HG02884 (cell line): ENCODE results near the gene ADSS1.

Experiments used
- ATAC-seq: cut with Tn5 transposase; IDR thresholded peaks from one replicate; pipeline ENCODE4 v1.9.1; 2021; ENCODE audit warnings: mild to moderate bottlenecking, moderate library complexity; ENCODE audit not compliant: unreplicated experiment

The ADSS1 gene

DNA sequence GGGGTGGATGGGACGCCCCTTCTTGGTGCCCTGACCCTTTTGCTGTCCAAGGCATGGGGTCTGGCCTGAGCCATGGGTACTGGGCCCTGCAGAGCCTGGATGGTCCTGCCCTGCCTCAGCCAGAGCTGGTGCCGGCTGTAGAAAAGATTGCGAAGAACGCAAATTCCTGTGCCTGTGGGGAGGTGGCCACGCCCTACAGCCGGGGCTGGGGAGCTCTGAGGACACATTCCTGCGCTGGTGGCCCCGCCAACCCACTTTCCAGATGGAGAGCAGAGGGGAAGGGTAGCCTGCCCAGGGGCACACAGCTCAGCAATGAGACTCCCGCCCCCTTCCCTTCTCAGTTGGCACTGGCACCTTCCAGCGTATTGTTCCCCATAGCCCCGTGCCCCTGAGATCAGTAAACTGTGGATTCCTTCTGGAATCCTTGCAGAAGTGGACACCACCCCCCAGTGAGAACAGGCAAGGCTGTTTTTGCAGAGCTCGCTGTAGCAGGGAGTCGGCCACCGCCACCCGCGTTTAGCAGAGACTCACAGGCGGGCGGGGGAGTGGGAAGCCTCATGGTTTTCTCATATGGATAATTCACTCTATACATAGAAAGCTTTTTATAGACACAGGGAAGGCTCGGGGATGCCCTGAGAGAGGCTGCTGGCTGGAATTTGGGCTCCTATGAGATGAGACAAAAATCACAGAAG lies 26.0 kb upstream of the ADSS1 start:
- no peak for ATAC-seq

DNA sequence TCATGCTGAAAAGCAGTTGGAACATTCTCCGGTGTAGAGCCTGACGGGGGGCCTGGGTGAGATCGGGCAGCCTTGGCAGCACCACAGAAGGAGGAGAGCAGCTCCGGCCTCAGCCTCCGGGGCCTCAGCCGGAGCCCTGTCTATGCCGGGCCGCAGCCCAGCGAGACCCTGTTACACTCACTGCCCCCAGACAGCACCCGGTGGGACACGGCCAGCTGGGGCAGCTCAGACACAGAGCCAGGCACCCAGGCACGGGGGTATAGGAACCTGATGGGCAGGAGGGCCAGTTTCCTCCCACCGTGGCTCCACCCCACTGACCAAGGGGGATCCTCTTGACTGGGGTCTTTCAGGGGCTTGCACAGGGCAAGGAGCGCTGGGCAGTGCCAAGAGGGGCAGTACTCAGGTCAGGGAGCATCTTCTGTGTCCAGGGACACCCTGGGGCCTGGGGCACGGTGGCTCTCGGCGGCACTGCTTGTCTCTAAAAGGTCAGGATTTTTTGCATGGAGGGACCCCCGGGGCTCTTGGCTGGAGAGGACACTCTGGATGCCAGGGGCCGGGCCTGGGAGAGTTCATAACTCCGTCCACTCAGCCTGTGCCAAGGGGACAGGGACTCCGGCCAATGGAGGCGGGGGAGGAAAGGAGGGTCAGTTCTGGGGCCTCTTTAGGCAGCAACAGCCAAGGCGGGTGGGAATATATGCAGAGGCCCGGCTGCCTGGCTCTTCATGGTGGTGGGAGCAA lies 25.2 kb upstream of the ADSS1 start:
- ATAC-seq: no peak

DNA sequence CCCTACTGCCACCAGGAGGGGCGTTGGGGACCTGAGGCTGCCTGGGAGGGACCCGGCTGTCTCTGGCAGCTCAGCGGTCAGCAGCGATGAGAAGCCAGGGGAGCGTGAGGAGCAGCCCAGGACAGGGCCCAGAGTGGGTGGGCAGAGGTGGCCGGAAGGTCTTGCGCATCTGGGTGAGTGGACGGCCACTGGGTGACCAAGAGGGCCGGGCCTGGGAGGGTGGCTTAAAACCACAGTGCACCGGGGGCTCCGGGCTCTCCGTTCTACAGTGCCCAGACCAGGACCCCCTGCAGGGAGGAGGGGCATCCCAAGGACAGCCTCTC lies 24.6 kb upstream of the ADSS1 start:
- no peak for ATAC-seq

DNA sequence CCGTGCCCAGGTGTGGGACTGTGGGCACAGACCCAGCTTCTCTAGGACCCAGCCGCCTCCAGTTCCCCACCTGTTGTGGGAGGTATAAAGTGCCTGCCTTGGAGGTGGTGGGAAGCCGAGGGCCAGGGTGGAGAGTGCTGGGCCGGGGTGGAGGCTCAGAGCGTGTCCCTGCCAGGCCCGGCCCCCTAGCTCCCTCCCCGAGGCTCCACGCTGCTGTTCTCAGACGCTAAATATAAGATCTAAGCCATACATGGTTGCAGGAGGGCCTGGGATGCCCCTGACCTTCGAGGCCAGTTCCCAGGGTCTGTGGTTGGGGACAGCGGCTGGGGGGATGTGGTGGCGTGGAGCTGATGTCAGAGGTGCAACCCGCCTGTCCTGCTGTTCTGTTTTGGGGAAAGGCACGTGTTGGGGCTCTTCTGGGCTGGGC lies 23.8 kb upstream of the ADSS1 start:
- no peak for ATAC-seq

DNA sequence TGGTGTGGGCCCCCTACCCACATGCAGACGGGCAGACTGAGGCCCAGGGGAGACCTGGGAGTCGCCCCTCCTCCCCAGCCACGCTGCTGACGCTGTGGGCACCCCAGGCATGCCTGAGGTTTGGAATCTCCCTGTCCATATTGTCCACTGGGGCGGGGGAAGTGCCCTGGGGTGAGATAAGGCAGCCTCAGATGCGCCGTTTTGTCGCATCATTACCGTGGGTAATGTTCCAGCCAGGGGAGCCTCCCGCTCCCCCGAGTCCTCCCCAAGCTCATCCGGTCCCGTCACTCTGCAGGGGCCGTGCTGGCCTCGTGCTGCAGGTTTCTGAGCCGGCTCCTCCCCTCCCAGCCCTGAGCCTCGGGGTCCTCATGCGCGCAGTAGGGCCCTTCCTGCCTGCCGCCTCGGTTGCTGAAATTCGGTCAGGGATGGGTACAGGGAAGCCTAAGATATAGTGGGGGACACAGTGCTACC lies 23.2 kb upstream of the ADSS1 start:
- no peak for ATAC-seq

DNA sequence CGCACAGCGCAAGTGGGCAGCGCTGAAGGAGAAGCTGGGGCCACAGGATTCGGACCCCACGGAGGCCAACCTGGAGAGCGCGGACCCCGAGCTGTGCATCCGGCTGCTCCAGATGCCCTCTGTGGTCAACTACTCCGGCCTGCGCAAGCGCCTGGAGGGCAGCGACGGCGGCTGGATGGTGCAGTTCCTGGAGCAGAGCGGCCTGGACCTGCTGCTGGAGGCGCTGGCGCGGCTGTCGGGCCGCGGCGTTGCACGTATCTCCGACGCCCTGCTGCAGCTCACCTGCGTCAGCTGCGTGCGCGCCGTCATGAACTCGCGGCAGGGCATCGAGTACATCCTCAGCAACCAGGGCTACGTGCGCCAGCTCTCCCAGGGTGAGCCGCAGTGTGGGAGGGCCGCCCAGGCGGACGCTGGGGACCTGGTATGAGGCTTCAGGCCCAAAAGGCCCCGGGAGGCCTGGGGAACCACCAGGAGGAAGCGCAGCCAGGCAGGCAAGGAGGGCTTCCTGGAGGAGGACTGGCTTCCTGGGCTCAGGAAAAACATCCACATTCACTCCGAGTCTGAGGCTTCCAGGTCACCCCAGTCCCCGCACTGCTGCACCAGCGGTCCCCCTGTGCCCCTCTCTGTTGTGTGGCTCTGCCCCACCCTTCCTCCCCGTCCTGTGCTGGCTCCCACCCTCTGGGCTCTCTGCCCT lies 22.5 kb upstream of the ADSS1 start:
- ATAC-seq: no peak

DNA sequence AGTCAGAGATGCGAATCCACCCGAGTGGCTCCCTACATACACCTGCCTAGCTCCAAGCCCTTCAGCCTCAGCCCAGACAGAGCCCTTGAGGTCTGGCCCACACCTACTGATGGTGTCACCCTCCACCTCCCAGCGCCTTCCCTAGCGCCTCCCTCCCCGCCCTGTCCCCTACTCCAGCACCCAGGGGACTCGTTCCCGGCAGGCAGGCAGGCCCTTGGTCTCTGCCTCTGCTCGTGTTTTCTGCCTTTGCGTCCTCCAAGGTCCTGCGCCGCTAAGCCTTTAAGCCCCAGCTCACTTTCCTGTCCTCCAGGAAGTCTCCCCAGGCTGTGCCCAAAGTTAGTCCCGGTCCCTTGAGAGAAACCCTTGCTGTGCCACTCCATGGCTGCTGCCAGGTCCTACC lies 21.9 kb upstream of the ADSS1 start:
- ATAC-seq: no peak

DNA sequence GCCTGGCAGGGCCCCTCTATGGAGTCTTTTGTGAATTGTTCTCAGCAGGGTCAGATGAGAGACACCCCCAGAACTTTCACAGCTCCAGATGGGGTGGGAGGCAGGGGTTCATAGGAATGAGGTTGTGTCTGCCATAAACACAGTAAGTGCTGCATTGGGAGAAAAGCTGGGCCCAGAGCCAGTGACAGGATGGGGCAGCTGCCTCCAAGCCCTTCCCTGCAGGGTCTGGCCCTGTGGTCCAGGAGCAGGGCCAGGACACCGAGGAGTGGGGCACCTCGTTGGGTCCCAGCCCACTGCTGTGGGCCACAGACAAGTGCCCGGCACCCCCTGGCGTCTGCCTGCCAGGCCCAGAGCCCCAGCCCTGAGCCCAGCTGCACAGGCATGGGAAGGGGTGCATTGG lies 21.4 kb upstream of the ADSS1 start:
- no peak for ATAC-seq

DNA sequence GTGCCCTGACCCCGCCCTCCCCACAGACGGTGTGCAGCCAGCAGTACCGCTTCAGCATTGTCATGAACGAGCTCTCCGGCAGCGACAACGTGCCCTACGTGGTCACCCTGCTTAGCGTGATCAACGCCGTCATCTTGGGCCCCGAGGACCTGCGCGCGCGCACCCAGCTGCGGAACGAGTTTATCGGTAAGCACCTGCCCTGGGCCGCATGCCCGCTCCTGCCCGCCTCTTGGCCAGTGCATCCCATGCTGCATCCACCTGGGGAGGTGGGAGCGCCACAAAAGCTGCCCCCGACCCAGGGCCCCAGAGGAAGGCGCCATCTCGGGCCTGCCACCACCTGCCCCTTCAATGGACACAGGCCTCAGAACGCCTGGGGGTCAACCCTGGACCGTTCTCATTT lies 20.8 kb upstream of the ADSS1 start:
- ATAC-seq: no peak

DNA sequence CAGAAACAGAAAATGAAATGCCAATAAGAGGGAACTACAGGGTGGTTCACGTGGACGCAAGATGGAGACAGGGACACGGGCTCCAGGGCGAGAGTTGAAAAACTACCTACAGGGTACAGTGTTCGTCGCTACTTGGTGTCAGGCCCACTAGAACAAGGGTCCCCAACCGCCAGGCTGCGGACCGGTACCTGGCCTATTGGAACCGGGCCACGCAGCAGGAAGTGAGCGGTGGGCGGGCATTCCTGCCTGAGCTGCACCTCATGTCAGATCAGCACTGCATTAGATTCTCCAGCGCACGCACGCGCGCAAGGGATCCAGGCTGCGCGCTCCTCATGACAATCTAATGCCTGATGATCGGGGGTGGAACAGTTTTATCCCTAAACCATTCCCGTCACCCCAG lies 19.8 kb upstream of the ADSS1 start:
- no peak for ATAC-seq

DNA sequence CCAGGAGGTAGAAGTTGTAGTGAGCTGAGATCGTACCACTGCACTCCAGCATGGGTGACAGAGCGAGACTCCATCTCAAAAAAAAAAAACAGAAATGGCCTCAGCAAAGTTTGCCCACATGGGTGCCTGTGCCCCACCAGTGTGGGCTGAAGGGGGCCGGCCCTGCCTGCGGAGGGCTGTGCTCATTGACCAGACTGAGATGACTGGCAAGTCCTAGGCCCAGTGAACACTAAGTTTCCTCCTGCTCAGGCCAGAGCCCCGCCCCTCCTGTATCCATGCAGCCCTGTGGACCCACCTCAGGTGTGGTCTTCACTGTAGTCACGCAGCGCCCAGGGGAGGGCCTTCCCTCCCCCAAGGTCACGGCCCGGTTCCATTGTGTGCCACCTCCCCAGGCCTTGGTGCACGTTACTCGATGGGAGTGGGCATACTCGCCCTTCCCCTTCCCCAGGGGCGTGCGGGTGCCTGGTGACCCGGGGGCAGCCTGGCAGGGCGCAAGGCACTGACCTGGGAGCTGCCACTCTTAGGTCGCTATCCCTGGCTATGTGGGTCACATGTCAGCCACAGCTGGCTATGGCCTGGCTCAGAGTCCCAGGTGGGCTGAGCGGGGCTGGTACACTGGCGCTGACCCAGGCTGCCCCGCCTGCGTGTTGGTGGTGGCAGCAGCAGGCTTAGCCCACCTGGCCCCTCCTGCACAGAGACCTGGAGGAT lies 18.5 kb upstream of the ADSS1 start:
- ATAC-seq: no peak

DNA sequence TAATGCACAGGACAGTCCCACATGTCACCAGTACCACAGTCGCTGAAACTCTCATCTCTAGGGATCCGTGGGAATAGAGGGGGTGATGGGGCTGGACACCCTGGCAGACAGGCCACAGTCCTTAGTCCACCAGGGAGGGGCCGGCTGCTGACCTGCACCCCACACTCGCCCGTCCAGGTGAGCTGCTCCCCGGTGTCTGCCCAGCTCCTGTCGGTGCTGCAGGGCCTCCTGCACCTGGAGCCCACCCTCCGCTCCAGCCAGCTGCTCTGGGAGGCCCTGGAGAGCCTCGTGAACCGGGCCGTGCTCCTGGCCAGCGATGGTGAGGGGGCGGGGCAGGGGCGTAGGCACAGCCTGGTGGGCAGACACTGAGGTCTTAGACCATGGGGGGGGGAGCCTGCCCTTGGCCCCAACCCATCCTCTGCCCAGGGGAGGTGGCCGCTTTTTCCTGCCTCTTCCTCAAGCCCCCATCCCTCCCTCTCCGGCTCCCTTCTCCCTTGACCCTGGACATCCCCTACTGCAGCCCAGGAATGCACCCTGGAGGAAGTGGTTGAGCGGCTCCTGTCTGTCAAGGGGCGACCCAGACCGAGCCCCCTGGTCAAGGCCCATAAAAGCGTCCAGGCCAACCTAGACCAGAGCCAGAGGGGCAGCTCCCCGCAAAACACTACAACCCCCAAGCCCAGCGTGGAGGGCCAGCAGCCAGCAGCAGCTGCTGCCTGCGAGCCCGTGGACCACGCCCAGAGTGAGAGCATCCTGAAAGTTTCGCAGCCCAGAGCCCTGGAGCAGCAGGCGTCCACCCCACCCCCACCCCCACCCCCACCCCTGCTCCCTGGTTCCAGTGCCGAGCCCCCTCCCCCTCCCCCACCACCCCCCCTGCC lies 17.1 kb upstream of the ADSS1 start:
- no peak for ATAC-seq

DNA sequence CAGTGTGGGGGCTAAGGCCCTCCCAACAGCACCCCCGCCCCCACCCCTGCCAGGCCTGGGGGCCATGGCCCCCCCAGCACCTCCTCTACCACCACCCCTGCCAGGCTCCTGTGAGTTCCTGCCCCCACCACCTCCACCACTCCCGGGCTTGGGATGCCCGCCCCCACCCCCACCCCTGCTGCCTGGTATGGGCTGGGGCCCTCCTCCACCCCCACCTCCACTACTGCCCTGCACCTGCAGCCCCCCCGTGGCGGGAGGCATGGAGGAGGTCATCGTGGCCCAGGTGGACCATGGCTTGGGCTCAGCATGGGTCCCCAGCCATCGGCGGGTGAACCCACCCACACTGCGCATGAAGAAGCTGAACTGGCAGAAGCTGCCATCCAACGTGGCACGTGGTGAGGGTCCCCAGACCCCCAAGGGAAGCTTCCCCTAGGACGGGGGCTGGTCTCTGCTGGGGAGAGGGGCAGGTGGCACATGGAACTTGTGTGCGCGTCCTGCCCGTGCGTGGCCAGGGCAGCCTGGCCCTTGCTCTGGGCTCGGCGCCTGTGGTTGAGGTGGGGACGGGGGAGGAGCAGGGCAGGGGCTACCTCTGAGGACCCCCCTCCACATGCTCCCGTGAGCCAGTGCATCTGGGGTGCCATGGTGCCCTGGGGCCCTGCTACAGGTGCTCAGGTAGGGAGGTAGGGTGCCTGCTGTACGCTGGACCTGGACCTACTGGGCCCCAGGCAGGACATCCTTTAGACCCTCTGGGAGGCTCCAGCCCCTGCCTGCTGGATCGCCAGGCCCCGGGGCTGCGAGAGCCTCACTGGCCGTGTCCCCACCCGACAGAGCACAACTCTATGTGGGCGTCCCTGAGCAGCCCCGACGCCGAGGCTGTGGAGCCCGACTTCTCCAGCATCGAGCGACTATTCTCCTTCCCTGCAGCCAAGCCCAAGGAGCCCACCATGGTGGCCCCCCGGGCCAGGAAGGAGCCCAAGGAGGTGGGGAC lies 16.1 kb upstream of the ADSS1 start:
- no peak for ATAC-seq

DNA sequence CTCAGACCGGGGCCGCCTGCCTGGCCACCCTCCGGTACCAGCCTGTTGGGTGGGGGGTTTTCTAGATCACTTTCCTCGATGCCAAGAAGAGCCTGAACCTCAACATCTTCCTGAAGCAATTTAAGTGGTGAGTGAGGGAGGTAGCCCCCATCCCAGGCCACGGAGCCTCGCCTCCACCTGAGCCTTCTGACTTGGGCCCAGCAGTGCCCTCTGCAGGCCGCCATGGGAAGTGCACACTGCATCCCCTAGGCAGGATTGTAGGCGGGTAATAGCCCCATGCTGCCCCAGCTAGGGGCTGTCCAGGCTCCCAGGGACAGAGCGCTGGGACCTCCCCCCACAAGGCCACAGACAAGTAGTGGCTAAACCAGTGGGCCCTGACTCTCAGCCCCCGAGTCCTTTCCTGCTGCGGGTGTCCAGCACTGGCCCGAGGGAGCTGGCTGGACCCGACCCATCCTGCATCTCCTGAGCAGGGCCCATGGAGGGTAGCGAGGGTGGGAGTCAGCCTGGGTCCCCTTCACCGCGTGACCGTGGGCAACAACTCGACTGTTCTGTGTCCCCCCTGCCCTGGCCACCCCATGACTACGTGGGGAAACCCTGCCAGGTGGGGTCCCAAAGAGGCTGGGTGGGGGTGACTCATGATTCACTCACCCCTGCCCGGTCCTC lies 15.3 kb upstream of the ADSS1 start:
- no peak for ATAC-seq

DNA sequence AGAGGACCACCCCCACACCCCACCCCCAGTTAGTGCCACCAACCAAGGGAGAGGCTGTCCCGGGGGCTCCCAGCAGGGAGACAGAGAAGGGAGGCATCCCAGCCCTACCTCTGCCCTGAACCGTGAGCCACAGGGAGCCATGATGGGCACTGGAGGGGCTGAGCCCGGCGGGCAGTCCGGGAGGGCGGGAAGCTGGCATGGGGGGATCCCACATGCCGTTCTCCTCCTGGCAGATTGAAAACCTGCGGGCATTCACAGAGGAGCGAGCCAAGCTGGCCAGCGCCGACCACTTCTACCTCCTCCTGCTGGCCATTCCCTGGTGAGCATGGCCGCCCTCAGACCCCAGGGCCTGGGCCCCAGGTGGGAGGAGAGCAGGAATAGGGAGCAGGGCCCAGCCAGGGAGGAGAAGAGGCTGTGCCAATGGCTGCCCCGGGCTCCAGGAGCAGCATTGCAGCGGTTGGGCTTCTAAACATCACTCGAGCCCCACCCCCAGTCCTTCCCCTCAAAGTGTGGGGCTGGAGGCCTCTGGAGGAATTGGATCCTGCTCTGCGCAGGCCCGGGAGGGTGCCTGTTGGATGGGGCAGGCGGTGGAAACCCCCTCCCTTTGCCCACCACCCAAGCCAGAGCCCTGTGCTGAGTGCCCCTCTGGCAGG lies 14.5 kb upstream of the ADSS1 start:
- no peak for ATAC-seq

DNA sequence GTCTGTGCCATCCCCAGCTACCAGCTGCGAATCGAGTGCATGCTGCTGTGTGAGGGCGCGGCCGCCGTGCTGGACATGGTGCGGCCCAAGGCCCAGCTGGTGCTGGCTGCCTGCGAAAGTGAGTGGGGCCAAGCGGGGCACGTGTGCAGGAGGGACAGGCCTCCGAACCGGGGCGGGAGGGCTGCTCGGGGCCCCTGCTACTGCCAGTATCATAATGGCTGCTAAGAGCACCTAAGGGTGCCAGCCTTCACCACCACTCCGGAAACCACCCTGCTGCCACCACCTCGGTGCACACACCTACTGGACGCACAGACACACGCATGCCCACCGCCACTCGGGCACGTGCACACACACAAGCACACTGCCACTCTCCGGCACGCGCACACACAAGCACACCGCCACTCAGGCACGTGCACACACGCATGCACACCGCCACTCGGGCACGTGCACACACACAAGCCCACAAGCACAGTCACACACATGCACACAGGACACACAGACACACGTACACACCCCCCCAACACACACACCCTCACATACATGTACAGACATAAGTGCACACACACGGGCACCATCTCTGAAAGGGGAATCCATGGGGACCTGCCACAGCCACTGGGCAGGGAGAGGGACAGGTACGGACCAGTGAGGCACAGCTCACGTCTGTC lies 13.8 kb upstream of the ADSS1 start:
- no peak for ATAC-seq

DNA sequence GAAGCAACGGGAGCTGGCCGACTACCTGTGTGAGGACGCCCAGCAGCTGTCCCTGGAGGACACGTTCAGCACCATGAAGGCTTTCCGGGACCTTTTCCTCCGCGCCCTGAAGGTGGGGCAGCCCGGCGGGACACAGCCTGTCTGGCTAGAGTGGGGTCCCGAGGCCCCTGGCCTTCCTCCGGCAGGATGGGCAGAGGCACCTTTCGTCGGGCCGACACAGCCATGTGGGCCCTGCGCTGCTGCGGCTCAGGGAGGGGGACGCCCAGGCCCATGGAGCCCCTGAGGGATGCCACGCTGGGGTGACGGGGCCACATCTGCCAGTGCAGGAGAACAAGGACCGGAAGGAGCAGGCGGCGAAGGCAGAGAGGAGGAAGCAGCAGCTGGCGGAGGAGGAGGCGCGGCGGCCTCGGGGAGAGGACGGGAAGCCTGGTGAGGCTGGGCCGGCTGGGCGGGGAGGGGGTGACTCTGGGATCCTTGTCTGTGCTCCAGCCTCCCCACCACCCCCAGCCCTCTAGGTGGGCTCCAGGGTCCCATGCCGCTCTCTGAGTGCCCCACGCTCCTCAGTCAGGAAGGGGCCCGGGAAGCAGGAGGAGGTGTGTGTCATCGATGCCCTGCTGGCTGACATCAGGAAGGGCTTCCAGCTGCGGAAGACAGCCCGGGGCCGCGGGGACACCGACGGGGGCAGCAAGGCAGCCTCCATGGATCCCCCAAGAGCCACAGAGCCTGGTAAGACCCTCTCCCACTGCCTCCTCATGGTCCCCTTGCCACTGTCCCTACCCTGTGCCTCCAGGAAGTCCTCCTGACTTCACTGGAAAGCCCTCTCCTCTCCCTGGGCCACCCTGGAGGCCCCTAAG lies 10.9 kb upstream of the ADSS1 start:
- no peak for ATAC-seq
